ENCODE measurements around the gene CSRNP2.
"Not testable (repeated sequence)": the region's sequence is repeated elsewhere in the genome, so short reads cannot be mapped to it uniquely, and the experiment has no call there.

CSRNP2 gene

DNA sequence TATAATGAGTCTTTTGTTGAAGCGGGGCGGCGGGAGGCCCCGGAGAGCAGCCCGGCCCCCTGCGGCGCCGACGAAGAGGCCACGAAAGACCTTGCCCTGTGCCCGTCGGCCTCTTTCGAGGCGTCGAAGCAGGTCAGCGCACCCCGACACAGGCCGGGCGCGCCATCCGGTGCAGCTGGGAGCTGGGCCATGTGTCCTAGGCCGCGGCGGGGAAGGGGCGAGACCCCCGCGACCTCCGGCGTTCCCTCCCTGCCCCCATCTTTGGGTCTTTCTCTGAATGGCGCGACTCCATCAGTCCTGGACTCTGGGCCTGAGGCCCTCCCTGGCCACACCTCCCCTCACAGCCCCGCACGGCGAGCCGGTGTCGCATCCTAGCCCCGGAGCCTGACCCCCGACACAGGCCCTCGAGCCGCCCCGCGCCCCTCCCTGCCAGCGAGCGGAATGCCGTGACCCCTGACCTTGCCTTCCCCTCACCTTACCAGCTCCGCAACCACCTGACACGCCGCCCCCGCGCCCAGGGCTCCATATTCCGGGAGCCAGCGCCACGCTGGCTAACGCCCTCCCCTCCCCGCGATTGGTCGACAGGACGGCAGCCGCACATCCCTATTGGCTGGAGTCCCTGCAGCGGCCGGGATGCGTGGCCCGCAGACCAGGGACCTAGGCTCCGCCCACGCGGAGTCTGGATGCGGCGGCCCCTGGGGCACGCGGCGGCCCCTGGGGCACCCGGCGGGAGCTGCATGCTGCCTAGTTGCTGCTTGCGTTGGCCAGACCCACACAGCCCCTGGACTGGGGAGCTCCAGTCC, 57.4 kb downstream of the CSRNP2 start, which contains the start of gene SLC11A2:
TSS of gene SLC11A2 (minus strand) at position 549 of the 803 bp plus-strand sequence. CDS start 15,656 bp downstream, outside the sequence.
- peak; percentile 81 for DNase-seq

GRCh38 chr12:51025338-51025835, 58.0 kb downstream of the CSRNP2 start:
- DNase-seq = no peak

GRCh38 chr12:51023625-51024382, 59.6 kb downstream of the CSRNP2 start:
- DNase-seq = no peak

DNA sequence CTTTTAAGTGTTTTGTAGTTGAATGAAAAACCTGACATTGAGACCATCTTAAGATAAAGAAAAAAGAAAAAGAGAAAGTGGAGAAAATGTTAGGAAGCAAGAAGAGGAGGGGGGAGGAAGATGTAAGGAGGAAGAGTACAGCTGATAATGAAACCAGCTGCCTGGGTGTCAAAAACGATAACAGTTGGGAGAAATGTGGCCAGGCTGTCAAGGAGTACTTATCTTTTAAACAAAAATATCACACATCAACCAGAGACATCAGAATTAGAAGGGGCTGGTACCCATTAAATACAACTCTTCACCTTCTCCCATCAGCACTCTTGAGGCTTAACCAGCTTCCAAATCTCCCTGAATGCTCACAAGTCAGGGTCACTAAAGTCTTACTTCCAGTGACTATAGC, 61.7 kb downstream of the CSRNP2 start:
- no peak for DNase-seq

DNA sequence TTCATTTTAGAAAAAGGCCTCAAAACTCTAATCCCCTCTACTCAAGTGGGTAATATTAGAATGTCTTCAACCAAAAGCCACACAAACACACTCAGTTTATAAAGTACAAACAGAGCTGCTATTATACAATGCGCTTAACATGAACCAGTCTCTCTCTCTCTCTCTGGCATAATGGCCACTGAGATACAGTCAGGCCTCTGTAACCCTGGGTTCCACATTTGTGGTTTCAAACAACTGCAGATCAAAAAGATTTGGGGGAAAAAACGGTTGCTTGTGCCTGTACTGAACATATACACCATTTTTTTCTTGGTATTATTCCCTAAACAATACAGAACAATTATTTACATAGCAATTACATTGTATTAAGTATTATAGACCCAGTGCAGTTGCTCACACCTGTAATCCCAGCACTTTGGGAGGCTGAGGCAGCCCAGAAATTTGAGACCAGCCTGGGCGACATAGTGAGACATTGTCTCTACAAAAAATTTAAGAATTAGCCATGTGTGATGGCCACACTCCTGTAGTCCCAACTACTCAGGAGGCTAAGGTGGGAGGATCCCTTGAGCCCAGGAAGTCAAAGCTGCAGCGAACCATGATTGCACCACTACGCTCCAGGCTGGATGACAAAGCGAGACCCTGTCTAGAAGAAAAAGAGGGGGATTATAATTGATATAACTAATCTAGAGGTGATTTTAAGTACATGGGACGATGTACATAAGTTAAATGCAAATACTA, 62.8 kb downstream of the CSRNP2 start:
- DNase-seq = no peak

DNA sequence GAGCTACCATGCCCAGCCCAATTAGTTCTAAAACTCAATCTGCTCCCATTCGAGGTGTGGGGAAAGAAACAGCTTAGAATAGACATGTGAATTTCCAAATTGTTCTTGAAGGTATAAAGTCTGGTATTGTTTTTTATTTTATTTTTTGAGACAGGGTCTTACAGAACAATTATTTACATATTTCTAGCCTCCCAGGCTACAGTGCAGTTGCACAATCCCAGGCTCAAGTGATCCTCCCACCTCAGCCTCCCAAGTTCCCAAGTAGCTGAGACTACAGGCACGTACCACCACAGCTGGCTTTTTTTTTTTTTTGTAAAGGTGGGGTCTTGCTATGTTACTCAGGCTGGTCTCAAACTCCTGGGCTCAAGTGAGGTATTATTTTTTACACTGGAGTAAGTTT, 63.5 kb downstream of the CSRNP2 start:
- no peak for DNase-seq

DNA sequence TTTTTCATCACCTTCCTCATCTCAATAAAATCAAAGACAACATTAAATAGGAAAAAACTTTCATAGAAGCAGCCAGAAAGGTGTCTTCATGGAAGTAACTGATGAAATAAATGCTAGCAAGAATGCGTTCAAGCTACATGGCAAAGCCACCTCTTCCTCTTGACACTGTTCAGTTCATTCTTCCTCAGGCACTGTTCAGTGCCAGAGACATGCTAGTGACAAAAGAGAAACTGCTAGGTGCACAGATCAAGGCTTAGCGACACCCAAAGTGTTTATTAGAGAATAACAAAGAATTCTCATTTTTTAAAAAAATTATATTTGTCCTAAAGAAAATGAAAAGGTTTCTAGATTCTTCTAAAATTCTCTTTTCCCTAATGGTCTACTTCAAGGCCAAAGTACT, 64.4 kb downstream of the CSRNP2 start:
- no peak for DNase-seq

GRCh38 chr12:51017452-51017851, 65.9 kb downstream of the CSRNP2 start:
- no peak for DNase-seq

DNA sequence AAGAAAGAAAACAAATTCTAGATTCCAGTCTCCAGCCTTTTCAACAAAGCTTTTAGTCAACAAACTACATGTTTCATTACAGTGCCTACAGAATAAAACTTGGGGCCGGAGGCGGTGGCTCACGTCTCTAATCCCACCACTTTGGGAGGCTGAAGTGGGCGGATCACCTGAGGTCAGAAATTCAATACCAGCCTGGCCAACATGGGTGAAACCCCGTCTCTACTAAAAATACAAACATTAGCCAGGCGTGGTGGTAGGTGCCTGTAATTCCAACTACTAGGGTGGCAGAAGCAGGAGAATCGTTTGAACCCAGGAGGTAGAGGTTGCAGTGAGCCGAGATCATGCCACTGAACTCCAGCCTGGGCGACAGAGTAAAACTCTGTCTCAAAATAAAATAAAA, 68.9 kb downstream of the CSRNP2 start:
- not testable (repeated sequence) for DNase-seq

GRCh38 chr12:51013441-51013840, 70.0 kb downstream of the CSRNP2 start:
- no peak for DNase-seq

DNA sequence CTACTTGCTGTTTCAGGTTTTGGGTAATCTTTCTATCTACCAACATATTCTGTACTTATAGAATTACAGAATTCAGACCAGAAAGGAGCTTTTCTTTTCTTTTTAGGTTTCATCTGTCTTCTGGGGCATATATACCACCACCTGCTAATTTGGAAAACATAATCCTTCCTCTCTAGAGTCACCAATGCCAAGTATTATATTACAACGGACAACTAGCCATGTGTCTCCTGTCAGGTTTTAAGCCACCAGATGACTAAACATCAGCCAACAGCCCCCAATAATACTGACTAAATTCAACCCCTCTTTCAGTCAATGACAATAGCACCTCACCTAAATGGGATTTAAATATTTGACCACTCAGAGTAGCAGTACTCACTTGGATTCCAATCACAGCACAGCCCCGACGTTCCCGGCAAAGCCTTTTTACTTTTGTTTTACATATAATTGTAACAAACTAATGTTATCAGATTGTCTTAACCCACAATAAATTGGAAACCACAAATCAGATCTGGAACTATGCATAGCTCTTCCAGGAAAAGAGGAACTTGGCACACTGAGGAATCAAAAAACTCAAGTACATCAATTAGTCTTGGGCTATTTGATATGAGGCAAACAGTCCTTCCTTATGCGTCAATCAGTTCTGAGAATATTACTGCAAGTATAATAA, 70.7 kb downstream of the CSRNP2 start:
- DNase-seq = no peak

- peak; percentile 8 for DNase-seq
Observed at GRCh38 chr12:51011955-51012354, 71.4 kb downstream of the CSRNP2 start.

All from NCI-H446 treated with DMSO at 0.1 percent for 48 hours (cell line).